ENCODE results near the gene SEPTIN5.
"Not testable (repeated sequence)": the region's sequence is repeated elsewhere in the genome, so short reads cannot be mapped to it uniquely, and the experiment has no call there.

Gene SEPTIN5

DNA sequence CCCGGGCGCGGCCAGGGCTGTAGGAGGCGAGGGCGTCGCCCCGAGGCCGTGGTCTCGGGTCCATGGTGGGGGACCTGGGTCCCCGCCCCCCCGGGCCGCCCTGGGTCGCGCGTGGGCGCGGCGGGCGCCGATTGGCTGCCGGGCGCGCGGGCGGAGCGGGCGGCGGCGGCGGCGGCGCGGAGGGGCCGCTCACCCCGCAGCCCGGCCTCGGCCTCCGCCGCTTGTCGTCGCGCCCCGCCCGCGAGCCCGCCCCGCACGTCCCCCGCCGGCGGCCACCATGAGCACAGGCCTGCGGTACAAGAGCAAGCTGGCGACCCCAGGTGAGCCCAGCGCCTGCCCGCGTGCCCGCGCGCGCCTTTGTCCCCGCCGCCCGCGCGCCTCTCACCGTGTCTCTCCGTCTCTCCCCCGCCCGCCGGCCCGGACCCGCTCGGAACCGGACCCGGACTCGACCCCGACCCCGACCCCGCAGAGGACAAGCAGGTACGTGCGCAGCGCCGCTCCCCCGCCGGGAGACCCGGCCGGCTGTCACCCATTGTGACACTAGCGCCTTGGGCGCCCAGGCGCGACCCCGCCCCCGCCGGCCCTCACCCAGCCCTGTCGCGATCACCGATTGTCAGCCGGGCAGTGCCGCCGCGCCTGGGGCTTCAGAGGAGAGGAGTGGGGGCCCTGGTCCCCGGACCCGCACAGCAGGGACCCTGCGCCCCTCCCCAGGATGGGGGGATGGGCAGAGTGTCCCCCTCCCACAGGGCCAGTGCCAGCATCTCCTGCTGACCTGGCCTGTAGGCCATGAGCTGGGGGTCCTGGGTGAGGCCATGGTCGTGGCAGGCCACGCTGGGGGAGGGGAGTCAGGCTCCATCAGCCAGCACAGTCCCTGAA, at the start of gene SEPTIN5:
Gene SEPTIN5, plus strand, starts transcription at position 192 of the 876 bp plus-strand sequence. Its CDS starts 86 bp downstream, at position 278.
- DNase-seq: no peak

DNA sequence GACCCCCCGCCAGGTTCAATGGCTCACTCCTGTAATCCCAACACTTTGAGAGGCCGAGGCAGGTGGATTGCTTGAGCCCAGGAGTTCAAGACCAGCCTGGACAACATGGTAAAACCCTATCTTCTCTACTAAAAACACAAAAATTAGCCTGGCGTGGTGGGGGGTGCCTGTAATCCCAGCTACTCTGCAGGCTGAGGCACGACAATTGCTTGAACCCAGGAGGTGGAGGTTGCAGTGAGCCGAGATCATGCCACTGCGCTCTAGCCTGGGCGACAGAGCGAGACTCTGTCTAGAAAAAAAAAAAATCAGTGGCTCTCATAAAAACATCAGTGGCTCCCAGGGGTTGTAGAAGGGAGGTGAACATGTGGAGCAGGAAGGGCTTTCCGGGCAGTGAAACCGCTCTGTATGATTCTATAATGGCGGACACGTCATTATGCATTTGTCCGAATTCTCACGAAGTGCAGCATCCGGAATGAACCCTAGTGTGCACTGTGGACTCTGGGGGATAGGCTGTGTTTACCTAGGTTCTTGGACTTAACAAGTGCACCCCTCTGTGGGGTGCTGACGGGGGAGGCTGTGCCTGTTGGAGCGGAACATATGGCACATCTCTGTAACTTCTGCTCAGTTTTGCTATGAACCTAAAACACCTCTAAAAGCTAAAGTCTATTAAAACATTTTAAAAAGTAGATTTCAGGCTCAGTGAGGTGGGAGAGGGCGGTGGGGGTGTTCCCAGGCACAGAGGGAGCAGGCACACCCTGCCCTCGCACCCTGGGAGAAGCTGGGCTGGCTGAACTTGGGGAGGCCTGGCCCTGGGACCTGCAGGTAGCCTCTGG, 49.1 kb upstream of the SEPTIN5 start:
- no peak for DNase-seq

DNA sequence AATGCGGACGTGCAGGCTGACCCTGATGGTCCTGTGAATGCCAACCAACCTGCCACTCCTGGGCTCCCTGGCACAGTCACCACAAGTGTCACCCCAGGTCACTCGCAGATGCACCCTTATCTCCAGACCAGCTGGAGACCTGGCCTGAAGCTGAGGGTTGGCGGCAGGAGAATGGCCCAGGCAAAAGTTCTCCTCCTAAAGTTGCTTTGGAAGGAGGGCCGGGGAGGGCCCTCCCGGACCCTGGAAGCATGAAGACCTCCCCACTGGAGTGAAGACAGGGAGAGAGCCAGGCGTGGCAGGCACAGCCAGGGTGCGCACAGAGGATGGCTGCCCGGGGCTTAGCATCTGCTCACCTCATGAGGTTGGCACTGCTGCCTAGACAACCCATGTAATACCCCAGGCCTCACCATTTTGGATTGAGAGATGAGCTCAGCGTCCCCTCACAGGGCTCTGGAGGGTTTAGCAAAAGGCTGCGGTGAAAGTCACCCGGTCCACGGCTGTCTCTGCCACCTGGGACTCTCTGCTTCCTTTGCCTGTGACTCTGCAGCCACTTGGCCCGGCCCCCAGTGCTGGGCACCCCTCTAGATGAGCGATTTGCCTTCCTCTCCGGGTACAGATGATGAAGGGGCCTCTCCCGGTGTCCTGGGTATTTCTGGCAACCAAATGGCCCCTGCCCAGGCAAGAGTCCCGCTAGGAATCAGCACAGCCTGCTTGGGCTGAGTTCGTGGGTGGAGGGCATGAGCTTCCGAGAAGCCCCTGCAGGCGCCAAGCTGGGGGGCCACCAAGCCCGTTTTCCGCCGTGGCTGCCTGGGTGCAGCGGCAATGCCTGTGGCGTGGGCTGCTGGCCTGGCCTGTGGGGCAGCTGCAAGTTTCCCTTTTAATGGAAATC, 48.3 kb upstream of the SEPTIN5 start:
- no peak for DNase-seq

DNA sequence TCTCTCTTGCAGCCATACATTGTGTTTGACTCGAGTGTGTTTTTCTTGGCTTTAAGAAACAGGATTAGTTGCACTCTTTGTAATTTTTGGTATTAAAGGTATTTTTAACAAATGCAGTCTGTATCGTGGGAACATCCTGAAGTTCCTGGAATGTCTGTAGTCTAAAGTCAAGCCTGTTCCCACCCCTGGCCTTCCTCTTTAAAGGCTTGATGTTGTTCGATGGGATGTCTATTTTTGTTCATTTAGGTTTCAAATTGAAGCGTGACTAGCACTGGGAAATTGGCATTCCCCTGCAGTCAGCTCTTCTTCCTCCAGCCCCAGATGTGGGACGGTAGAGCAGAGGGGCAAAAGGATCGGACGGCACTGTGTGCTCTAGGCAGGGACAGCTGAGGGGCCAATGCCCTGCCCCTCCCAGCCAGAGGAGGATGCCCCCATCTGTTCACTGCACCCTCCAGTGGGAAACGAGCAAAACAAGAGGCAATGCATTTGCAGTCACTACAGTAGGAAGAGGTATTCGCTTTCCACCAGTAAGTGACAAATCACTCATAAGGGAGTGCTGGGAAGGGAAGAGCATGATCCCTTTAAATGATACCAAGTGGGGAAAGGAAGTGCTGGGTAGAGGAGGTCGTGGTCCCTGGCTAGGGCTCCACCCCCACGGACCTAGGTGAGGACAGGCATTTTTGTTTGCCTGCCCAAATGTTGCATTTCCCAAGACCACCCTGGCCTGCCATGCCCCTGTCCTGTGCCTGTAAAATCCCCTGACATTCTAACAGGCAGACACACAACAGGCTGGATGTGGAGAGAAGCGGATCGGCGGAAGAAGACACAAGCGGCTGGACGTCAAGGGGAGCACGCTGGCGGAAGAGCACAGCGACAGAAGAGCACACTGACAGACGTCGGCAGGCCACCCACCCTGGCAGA, 47.4 kb upstream of the SEPTIN5 start:
- DNase-seq: no peak

DNA sequence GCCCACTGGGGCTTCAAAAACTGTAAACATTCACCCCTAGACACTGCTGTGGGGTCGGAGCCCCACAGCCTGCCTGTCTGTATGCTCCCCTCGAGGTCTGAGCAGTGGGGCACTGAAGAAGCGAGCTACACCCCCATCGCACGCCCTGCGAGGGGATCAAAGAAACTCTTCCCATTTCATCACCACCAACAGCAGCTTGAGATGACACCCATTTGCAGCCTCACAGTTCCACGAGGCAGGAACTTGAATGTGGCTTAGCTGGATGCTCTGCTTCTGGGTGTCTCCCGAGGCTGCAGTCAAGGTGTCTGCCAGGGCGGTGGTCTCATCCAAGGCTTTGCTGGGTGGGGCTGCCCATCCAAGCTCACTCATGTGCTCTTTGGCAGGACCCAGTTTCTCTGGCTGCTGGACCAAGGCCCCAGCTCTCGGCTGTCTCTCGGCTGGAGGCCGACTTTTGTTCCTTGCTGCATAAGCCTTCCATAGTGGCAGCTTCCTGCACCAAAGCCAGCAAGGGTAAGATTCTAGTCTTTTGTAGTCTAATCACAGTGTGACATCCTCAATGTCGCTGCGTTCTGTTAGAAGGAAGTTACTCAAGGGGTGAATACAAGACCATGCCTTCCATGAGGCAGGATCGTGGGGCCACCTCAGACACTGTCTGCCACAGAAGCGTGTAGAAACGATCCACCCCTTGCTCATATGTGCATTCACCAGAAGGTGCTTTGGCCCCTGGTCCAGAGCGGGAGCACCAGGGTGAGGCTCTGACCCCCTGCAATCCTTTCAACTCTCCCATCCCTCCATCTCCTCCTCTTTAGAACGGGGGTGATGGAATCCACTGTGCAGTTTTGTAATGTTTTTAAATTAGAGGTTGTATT, 46.2 kb upstream of the SEPTIN5 start:
- DNase-seq: no peak

DNA sequence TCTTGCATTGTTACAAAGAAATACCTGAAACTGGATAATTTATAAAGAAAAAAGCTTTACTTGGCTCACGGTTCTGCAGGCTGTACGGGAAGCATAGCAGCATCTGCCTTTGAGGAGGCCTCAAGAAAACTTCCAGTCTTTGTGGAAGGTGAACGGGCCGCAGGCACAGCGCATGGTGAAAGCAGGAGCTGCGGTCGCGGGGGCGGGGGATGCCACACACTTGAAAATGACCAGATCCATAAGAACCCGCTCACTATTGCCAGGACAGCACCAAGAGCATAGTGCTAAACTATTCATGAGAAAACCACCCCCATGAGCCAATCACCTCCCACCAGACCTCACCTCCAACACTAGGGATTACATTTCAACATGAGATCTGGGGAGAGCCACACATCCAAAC, 45.6 kb upstream of the SEPTIN5 start:
- no peak for DNase-seq

DNA sequence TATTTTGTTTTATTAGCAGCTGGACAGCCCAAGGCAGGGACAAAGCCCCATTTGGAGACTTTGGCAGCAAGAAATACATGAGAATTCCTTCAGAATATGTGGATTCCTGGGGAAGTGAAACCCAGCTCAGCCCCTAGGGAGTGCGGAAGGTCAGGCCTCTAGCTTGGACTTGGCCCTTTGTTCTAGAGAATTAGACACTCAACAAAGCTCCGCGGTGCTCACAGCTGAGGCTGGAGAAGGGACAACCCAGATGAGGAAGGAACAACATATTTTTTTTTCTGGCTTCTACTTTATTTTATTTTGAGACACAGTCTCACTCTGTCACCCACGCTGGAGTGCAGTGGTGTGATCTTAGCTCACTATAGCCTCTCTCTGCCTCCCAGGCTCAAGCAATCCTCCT, 44.7 kb upstream of the SEPTIN5 start:
- no peak for DNase-seq

DNA sequence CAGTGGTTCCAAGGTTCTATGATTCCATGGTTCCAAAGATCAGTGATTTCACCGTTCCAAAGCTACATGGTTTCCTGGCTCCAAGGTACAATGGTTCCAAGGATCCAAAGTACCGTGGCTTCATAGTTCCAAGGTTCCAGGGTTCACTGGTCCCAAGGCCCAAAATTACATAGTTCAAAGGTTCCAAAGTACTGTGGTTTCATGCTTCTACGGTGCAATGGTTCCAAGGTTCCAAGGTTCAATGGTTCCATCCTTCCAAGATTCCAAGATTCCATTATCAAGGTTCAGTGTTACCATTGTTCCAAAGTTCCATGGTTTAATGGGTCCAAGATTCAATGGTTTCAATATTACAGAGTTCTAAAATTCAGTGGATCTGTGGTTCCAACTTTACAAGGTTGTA, 43.0 kb upstream of the SEPTIN5 start:
- no peak for DNase-seq

DNA sequence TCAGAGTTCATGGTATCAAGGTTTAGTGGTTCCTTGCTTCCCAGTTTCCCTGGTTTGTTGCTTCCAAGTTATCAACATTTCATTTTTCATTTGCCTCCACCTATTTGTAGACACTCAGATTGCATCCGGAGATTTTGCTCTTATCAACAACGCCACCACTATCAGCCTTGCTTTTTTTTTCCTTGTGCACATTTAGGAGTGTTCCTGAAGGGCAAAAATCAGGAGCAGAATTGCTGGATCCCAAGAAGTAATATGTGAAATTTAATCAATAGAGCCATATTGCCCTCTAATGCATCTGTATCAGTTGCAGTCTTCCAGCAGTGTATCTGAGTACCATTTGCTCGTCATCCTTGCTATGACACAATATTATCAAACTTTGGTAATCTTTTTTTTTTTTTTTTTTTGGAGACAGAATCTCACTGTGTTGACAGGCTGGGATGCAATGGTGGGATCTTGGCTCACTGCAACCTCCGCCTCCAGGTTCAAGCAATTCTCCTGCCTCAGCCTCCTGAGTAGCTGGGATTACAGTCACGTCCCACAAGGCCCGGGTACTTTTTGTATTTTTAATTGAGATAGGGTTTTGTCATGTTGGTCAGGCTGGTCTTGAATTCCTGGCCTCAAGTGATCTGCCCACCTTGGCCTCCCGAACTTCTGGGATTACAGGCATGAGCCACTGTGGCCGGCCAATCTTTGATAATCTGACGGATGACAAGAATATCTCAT, 42.1 kb upstream of the SEPTIN5 start:
- DNase-seq: no peak

DNA sequence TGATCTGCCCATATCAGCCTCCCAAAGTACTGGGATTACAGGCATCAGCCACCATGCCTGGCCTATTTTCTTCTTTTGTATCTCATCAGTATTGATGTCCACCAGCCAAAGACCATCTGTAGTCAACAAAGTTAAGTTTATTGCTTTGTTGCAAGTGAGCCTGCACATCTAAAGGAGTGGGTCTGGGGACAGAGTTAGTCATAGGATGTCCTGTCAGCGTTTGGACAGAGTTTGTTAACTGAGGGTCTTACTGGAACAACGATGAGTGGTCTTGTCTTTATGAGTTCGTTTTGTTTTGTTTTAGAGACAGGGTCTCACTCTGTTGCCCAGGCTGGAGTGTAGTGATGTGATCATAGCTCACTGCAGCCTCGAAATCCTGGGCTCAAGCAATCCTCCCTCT, 40.6 kb upstream of the SEPTIN5 start:
- no peak for DNase-seq

DNA sequence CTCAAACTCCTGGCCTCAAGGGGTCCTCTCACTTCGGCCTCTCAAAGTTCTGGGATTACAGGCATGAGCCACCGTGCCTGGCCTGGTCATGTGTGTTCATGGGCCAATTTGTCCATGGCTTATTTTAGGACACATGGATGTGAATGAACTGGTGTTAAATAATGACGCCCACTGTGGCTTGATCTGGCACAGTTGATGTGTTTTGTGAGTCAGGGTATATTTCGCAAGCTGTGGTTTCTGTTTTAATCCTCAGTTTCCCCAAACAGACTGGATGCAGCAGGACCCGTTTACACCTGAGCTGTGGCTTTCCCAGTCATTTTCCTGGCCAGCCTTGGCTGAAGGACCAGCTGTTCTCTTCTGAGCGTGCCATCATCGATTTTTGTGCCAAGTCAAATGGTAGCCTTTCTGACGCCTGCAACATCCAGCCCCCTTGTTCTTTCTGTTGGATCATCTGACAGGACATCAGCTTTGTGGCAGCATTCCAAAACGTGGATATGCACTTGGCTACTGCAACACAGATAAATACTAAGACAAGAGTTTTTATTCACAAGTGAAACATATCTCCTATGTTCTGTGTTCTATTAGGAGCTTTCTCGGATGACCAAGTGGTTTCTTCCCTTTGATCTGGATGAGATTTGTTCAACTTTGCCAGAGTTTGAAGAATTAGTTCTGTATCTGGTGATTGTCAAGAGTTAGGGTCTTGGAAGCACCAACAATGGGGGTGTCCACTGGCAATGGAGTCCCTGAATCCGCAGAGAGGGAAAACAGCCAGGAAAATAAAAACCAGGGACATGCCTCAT, 40.0 kb upstream of the SEPTIN5 start:
- DNase-seq: no peak

DNA sequence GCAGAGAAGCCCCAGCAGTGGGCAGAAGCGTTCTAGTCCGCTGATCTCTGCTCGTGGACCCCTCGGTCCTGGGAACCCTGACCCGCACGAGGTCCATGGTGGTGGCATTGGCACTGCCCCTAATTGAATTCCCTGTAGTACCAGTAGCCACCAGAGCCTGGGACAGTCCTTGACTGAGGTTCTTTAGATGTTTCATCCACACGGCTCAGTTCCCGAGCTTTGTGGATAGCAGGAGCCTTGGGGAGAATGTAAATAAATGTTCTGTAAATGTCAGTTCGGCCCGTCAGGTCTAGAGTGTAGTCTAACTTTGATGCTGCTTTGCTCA, 39.4 kb upstream of the SEPTIN5 start:
- DNase-seq: no peak

DNA sequence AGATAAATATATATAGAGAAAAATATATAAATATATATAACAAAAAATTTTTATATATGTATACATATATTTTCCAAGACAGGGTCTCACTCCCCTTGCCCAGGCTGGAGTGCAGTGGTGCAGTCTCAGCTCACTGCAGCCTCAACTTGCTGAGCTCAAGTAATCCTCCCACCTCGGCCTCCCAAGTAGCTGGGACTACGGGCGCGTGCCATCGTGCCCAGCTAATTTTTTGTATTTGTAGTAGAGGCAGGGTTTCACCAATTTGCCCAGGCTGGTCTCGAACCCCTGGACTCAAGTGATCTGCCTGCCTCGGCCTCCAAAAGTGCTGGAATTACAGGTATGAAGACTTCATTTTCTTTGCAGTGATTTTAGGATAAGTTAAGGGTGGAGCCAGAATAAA, 38.9 kb upstream of the SEPTIN5 start:
- no peak for DNase-seq

DNA sequence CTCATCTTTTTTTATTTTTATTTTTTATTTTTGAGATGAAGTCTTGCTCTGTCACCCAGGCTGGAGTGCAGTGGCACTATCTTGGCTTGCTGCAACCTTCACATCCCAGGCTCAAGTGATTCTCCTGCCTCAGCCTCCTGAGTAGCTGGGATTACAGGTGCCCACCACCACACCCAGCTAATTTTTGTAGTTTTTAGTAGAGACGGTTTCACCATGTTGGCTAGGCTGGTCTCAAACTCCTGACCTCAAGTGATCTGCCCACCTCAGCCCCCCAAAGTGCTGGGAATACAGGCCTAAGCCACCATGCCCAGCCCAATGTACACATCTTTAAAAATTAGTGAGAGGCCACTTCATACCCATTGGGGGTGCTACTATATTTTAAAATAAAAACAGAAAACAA, 37.9 kb upstream of the SEPTIN5 start:
- not testable (repeated sequence) for DNase-seq

DNA sequence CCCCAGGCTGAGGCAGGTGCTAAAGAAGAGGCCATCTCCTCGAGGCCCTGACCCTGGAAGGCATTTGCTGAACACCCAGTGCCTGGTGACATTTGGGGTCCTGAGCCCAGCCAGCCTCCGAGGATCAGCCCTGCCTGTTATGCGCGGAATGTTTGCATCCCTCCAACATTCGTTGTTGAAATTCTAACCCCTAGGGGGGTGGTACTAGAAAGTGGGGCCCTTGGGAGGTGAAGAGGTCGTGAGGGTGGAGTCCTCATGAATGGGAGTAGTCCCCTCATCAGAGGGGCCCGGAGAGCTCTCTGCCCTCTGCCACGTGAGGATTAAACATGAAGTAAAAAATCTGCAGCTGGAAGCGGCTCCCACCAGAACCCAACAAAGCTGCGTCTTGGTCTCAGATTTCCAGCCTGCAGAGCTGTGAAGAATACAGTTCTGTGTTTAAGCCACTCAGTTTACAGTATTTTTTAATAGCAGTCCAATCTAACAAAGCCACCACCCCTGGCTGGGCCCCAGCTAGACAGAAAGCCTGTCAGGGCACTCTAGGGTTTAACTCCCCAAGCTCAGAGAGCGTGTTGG, 35.3 kb upstream of the SEPTIN5 start:
- DNase-seq: no peak

DNA sequence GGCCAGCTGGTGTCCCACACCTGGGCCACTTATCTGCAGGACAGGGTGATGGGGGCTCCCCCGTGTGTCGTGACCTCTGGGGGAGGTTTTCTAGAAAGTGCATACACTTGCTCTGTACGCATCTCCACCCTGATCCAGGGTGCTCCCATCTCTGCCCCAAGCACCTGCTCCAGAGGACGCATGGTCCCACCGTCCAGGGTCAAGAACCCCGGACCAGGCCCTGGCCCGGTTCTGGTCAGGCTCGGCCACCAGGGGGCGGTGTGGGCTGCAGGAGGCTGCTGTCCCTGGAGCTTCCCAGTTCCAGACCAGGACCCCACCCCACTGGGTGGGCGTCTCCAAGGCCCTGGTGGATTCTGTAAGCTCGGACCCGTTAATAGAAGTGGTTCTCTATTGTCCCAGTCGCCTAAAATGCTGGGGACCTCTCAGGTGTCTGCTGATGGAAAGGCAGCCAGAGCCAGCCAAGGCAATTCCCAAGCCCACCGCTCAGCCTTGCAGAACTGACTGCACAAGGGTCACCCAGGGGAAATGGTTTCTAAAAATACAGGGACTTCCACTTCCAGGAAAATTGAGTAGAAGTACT, 34.7 kb upstream of the SEPTIN5 start:
- DNase-seq: peak; percentile 7 to 49

DNA sequence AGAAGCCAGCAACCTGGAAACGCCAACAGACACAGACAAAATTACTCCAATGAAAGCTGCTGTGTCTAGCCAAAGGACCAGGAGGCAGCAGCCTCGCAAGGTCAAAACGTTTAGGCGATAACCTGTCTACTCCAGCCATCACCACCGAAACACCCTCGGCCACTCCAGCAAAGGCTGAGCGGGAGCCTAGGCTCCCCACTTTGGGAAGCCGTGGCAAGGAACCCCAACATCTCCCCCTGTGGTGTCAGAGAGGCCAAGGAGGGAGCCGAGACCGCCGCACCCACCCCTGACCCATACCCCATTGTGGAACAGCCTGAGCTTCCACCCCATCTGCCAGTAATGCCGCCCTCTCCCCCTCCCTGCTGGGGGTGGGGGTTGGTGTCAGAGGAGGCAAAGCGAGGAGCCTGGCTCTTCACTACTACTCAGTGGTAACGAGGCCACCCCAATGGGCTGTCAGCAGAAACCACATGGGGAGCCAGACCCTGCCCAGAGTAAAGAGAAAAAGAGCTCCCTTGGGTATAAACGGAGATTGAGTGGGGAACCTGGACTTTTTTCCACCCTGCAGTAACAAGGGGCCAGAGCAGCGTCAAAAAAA, 33.9 kb upstream of the SEPTIN5 start:
- no peak for DNase-seq
